Lower leg skin (tissue), 3 donors: ENCODE results near the gene LHX3.

Experiments
- POLR2A ChIP-seq, 2 donors: fragments of 450-650 bp; IDR thresholded peaks; one replicate each; pipeline ENCODE4 v1.6.1; 2016 to 2017; ENCODE audit warnings: antibody characterized with exemption in 2 of 2, mild to moderate bottlenecking in 1 of 2, moderate library complexity in 1 of 2
- TF ChIP-seq, protein P1 (sequence below), 3 donors: fragments of 450-650 bp; IDR thresholded peaks; one replicate each; pipeline ENCODE4 v1.5.1; 2016; ENCODE audit warnings: antibody characterized with exemption in 3 of 3, mild to moderate bottlenecking in 3 of 3, moderate library complexity in 2 of 3

DNA sequence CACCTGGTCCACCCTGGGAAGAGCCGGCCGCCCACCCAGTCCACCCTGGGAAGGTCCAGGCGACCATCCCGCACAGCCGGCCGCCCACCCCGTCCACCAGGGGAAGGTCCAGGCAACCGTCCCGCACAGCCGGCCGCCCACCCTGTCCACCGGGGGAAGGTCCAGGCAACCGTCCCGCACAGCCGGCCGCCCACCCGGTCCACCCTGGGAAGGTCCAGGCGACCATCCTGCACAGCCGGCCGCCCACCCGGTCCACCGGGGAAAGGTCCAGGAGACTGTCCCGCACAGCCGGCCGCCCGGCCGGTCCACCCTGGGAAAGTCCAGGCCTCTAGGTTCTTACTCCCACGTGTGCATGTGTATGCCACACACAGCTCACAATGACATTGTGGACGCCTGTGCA, 47.4 kb upstream of the LHX3 start:
- TF ChIP-seq, protein P1, sequence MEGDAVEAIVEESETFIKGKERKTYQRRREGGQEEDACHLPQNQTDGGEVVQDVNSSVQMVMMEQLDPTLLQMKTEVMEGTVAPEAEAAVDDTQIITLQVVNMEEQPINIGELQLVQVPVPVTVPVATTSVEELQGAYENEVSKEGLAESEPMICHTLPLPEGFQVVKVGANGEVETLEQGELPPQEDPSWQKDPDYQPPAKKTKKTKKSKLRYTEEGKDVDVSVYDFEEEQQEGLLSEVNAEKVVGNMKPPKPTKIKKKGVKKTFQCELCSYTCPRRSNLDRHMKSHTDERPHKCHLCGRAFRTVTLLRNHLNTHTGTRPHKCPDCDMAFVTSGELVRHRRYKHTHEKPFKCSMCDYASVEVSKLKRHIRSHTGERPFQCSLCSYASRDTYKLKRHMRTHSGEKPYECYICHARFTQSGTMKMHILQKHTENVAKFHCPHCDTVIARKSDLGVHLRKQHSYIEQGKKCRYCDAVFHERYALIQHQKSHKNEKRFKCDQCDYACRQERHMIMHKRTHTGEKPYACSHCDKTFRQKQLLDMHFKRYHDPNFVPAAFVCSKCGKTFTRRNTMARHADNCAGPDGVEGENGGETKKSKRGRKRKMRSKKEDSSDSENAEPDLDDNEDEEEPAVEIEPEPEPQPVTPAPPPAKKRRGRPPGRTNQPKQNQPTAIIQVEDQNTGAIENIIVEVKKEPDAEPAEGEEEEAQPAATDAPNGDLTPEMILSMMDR (IDR thresholded peaks at IDR 0.05): no peak
- no peak for TF ChIP-seq POLR2A (IDR thresholded peaks at IDR 0.05)
